Right lobe of liver (tissue), 4 donors: Measurements from ENCODE around the gene RFXAP.

ENCODE experiments used
- POLR2A ChIP-seq: fragments of 450-650 bp; IDR thresholded peaks from one replicate; pipeline ENCODE4 v1.6.1; 2017; ENCODE audit warnings: antibody characterized with exemption, mild to moderate bottlenecking
- TF ChIP-seq, protein P1 (sequence below), 4 donors: fragments of 200-600 bp in 3 of 4; fragments of 450-650 bp in 1 of 4; IDR thresholded peaks; one replicate each; pipeline versions ENCODE4 v1.5.1 to v1.8.0; 2016 to 2022; ENCODE audit warnings: antibody characterized with exemption in 4 of 4, mild to moderate bottlenecking in 2 of 4
- donor health status: DM: no; HTN: no; CAD: no.
- donor health status: DM: no; HTN: no; CAD: no.
- donor health status: DM: no; HTN: yes; CAD: no.

DNA sequence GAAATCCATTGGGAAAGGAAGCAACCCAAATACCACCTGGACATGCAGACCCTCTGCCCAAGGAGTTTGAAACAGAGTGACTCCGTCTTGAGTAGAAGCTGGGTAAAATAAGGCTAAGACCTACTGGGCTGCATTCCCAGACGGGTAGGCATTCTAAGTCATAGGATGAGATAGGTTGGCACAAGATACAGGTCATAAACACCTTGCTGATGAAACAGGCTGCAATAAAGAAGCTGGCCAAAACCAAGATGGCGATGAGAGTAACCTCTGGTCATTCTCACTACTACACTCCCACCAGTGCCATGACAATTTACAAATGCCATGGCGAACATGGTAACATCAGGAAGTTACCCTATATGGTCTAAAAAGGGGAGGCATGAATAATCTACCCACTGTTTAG, 40.2 kb downstream of the RFXAP start:
- TF ChIP-seq POLR2A: no peak
- TF ChIP-seq, protein P1, sequence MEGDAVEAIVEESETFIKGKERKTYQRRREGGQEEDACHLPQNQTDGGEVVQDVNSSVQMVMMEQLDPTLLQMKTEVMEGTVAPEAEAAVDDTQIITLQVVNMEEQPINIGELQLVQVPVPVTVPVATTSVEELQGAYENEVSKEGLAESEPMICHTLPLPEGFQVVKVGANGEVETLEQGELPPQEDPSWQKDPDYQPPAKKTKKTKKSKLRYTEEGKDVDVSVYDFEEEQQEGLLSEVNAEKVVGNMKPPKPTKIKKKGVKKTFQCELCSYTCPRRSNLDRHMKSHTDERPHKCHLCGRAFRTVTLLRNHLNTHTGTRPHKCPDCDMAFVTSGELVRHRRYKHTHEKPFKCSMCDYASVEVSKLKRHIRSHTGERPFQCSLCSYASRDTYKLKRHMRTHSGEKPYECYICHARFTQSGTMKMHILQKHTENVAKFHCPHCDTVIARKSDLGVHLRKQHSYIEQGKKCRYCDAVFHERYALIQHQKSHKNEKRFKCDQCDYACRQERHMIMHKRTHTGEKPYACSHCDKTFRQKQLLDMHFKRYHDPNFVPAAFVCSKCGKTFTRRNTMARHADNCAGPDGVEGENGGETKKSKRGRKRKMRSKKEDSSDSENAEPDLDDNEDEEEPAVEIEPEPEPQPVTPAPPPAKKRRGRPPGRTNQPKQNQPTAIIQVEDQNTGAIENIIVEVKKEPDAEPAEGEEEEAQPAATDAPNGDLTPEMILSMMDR (IDR thresholded peaks at IDR 0.05): no peak
